Urothelium cell line (cell line): ENCODE results near the gene SOX3.

Source experiments
- DNase-seq: peaks from one replicate; pipeline ENCODE4 v3.0.0; 2011; ENCODE audit warnings: low spot score, mixed read lengths
- FAIRE-seq: peaks from 2 replicates; lab custom pipeline; 2011; peaks lifted over from hg19 to GRCh38; lab: Jason Lieb, UNC

The SOX3 gene

GRCh38 chrX:140504371-140505324 is at the start of gene SOX3:
Gene SOX3 (minus strand): TSS chrX:140505069. CDS start chrX:140505060, 9 bp downstream.
- FAIRE-seq (no peak), DNase-seq (no peak)

DNA sequence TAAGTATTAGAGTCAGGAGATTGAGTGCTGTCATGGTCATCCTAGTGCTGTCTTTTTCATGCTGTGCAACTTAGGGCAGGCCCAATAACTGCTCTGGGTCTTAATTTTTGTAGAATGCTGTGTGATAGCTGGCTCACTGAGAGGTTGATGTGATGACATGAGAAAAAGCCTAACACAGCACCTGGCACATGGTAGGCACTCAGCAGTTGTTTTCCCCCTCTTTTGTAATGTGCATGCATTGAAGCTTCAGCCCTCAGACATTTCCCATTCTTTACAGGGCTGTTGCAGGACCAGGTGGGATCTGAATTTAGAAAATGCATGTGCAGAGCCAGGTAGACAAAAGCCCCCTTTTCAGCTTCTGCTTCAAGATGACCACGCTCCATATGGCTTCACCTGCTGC is 44.1 kb upstream of the SOX3 start:
- FAIRE-seq (no peak), DNase-seq (no peak)

GRCh38 chrX:140526171-140526570 is 21.3 kb upstream of the SOX3 start:
- FAIRE-seq, result no peak
- peak; percentile 9 for DNase-seq

GRCh38 chrX:140525448-140525847 is 20.6 kb upstream of the SOX3 start:
- no peak for DNase-seq
- FAIRE-seq, result no peak

GRCh38 chrX:140524556-140524955 is 19.7 kb upstream of the SOX3 start:
- peak; percentile 13 for DNase-seq
- no peak for FAIRE-seq

GRCh38 chrX:140521393-140521792 is 16.5 kb upstream of the SOX3 start:
- no peak for FAIRE-seq
- DNase-seq, result no peak

DNA sequence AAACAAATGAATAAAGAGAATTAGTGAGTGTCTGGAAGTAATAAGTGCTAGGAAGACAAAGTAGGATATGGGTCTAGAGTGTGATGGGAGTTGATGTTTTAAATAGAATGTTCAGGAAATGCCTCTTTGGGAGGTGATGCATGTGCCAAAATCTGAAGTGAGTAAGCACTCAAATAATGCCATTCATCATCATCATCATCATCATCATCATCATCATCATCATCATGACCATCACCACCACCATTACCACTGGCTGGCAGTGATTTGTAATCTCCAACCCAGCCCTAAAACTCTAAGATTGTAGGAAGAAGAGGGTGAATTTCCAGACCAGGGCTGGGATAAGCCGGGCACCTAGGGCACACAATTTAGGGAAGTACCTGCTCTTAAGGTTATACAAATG is 9.7 kb upstream of the SOX3 start:
- DNase-seq (no peak), FAIRE-seq (no peak)

- DNase-seq, result no peak
- FAIRE-seq, result no peak
These were observed 6.0 kb upstream of the SOX3 start for GRCh38 chrX:140510895-140511295.

DNA sequence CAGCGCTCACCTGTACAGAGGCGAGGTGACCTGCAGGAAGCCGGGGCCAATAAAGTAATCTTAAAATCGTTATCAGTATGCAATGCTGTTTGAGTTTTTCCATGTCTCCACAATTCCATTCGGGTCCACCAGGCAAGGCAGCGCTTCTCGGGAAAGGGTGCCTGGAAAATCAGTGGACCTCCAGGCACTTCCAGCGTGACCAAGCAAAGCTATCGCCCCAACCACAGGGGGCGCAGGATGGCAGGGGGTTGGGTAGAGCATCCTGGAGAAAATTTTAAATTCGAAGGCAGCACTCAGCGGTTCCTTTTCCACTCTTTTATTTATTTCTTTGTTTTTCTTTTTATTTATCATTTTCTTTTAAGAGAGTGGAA is 5.4 kb upstream of the SOX3 start:
- DNase-seq (no peak), FAIRE-seq (no peak)

- DNase-seq (no peak), FAIRE-seq (no peak)
These were observed 4.8 kb upstream of the SOX3 start for GRCh38 chrX:140509468-140510305.

DNA sequence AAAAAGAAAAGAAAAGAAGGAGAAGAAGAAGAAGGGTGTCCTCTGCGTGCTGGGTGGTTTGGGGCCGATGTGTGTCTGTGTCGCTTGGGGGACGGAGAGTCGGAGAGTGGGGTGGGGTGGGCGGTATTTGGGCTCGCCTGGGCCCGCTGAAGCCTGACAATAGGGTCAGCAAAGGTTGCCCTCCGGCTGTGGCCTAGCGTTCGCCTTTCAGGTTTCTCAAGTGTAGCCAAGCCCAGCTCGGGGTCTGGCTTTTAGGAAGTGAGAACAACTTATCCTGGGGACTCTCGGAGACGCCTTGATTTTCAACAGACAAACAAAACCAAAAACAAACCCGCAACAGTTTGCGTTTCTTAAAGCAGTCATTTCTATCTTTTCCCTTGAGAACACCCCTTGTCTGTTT is 4.1 kb upstream of the SOX3 start:
- DNase-seq, result no peak
- no peak for FAIRE-seq

DNA sequence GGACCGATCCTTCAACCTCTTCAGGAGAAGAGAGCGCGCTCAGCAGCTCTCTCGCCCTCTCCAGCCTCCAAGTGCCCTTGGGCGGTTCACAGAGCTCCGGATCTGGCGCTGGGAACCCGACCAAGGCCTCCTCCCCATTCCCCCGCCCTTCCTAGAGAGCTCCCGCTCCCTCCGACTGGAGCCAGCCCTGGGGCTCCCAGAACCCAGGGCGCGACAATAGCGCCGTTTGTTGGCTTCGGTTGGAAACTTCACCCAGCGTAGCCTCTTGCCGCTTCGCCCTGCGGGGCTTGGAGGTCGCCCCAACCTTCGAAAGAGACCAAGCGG is 3.1 kb upstream of the SOX3 start:
- no peak for DNase-seq
- FAIRE-seq, result no peak

DNA sequence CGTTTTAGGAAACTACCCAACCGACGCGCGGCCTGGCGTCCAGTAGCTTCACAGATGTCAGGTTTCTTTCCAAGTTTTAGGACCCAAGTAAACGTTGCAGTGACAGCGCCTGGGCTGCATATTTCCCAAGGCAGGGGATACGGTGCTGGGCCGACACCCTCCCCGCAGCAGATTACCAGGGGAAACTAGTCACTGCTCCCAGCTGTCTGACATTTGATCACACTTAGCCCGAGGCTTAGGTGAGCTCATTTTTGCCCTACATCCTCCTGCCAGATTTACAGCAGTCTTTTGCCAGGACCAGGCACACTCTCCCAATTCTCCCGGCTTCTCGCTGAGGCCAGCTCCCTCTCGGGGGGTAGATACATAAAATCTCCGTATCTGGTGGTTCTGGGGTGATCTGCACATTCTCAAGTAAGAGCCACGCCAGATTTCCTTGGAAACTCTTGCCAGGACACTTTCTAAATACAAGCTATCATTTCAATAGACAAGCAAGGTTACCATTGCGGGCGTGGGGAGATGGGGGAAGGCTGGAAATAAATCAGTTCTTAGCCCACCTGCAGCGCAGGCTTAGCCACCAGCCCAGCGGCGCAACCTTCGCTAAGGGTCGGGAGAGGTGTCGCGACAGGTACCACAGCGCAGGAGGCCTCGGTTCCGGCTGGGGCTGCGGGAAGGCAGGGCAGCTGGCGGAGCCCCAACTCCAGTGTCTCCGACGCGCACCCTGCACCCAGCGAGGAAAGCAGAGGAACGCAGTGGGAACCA is 2.5 kb upstream of the SOX3 start:
- FAIRE-seq, result no peak
- no peak for DNase-seq

DNA sequence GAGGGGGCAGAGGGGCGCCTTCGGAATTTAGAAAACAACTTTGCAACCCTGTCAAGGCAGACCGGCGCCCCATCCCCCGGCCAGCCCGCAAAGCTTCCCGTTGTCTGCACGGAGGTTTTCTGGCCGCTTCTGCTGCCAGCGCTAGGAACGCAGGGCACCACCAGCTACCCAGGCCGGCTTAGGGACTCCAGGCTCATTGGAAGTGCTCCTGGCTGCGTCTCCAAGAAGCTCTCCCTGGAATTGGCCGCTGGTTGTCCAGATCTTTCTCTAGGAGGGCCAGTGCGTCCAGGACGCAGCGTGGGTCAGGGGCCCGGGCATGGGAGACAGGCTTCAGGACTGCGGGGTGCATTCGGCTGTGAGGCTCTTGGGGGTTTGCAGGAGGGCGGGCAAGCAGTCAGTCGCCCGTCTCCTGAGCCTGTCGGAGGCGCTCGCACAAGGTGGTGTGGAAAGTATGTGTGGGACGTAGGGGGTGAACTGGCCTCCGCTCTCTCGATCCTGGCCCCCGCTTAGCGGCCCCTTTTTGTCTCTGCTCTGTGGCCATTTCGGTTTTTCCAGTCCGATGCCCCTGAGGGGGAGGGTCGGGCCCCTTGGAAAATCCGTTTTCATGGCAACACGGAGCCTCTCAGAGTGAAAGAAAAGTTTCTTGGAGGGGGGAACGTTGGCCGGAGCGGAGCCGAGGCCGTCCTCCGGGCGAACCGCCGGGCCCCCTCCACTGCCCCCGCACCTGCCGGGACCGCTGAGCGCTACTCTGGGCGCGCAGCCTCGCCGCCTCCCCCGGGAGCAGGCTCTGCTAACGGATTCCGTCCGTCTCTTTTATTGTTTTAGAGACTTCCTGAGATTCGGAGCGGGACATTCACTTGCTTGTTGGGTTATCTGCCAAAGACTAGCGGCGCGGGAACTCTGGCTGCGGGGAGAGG is 810 bp upstream of the SOX3 start:
- FAIRE-seq, result no peak
- DNase-seq, result peak; percentile 11

GRCh38 chrX:140503714-140504351 is 1.0 kb downstream of the SOX3 start:
- FAIRE-seq (no peak), DNase-seq (no peak)

GRCh38 chrX:140503238-140503601 is 1.6 kb downstream of the SOX3 start:
- no peak for DNase-seq
- FAIRE-seq, result no peak

DNA sequence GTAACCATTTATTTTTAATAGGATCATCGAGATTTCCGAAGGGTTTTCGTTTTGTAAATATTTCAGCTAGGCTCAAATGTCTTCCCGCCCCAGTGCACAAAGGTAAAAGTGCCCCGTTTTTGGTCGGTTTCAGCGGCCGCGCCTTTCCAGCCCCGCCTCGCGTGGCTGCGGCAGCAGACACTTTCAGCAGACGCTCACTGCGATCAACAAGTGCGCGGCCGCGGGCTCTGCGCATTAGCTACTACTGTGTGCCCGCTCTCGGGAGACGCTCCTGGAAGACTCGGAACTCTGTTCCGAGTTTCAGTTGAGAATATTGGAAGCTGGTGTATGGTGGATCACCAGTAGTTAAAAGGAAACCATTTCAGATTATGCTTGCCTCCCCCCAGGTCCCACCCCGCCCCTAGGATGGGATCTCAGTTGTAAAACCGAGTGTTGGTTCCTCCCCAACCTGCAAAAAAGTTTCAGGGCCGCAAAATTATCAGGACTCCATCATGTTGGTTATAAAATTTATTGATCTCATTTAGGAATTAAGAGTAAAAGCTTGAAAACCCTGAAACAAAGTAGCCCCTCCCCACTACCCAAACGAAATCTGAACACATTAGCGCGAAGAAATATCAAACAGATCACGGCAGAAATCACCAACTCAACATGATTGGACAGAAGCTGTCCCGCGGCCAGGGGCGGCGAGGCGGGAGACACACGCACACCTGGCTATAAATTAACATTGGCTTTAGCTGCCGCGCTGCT is 2.2 kb downstream of the SOX3 start:
- DNase-seq, result no peak
- no peak for FAIRE-seq

DNA sequence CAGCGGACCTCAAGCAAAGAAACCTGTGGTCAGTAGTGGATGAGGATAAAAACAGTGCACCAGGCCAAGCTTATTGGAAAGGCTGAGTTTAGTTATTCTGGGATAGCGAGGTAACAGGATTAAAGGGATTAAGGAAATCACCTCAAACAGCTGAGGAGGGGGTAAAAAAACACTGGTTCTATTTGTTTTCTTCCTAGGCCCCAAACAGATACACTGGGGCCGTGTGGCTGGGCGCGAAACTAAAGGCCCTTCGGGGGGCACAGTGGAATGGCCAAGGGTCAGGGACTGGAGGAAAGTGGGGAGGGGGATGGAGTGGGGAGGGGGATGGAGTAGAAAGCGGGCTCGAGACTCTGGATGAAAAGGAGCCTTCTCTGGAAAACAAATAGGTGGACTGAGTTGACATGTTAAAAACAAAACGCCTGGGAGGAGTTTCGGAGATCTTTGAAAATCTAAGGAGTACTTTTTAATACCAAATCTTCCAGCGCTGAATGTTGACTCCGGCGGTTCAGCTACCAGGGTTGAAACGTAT is 2.9 kb downstream of the SOX3 start:
- no peak for FAIRE-seq
- no peak for DNase-seq

- FAIRE-seq, result no peak
- DNase-seq, result no peak
These were observed 3.5 kb downstream of the SOX3 start for GRCh38 chrX:140501321-140501720.
